Common myeloid progenitor, CD34-positive (primary cell): Measurements from ENCODE around the gene TBX21.

Source experiments
- CTCF ChIA-PET: fragments of 350-600 bp; sonication (Branson Sonifier 250); formaldehyde crosslinking; loops from one replicate; lab custom pipeline; 2021; ENCODE audit warnings: antibody characterized with exemption; lab: Charles Lee
- POLR2A ChIA-PET: fragments of 350-600 bp; sonication (Branson Sonifier 250); formaldehyde crosslinking; loops from one replicate; lab custom pipeline; 2021; ENCODE audit warnings: antibody characterized with exemption; lab: Charles Lee
- DNase-seq, 3 donors: peaks; one replicate each; pipeline versions ENCODE4 v3.0.0 to v3.0.0-alpha.2; 2013
- H3K27ac ChIP-seq, 2 experiments: 1 replicate in 1 of 2; 2 replicates in 1 of 2; pipeline ENCODE4 v1.7.0; 2013; ENCODE audit warnings: inconsistent platforms in 2 of 2, low read length in 2 of 2, mild to moderate bottlenecking in 2 of 2, low read depth in 1 of 2, moderate library complexity in 1 of 2; ENCODE audit not compliant: severe bottlenecking in 2 of 2, insufficient read depth in 1 of 2, poor library complexity in 1 of 2
- H3K27me3 ChIP-seq, 5 experiments: replicated peaks in 2 of 5; 1 replicate in 3 of 5; 2 replicates in 2 of 5; pipeline versions ENCODE4 v1.6.1 to v1.7.0; 2013; ENCODE audit warnings: low read length in 4 of 5, mild to moderate bottlenecking in 2 of 5, moderate library complexity in 2 of 5, inconsistent platforms in 1 of 5; ENCODE audit not compliant: insufficient read depth in 5 of 5, control insufficient read depth in 4 of 5
- H3K36me3 ChIP-seq, 4 experiments: 1 replicate in 2 of 4; 2 replicates in 2 of 4; pipeline versions ENCODE4 v1.6.1 to v1.7.0; 2013; ENCODE audit warnings: low read length in 3 of 4, control low read depth in 1 of 4, mild to moderate bottlenecking in 1 of 4; ENCODE audit not compliant: control insufficient read depth in 4 of 4, insufficient read depth in 4 of 4
- H3K4me1 ChIP-seq, 4 experiments: 1 replicate in 3 of 4; 2 replicates in 1 of 4; pipeline versions ENCODE4 v1.6.1 to v1.7.1; 2013; ENCODE audit warnings: low read length in 3 of 4, mild to moderate bottlenecking in 3 of 4, control low read depth in 1 of 4, inconsistent platforms in 1 of 4, moderate library complexity in 1 of 4; ENCODE audit not compliant: control insufficient read depth in 4 of 4, insufficient read depth in 4 of 4; ENCODE audit errors: control extremely low read depth in 1 of 4
- H3K4me3 ChIP-seq, 7 experiments: 1 replicate in 4 of 7; 2 replicates in 3 of 7; pipeline versions ENCODE4 v1.5.1 to v1.7.0; 2013; ENCODE audit warnings: mild to moderate bottlenecking in 7 of 7, low read length in 6 of 7, moderate library complexity in 6 of 7, inconsistent platforms in 2 of 7, low read depth in 2 of 7, control low read depth in 1 of 7; ENCODE audit not compliant: insufficient read depth in 4 of 7, control insufficient read depth in 1 of 7; ENCODE audit errors: extremely low read depth in 1 of 7
- H3K9me3 ChIP-seq, 5 experiments: 1 replicate in 4 of 5; 2 replicates in 1 of 5; pipeline versions ENCODE4 v1.6.1 to v1.7.1; 2013; ENCODE audit warnings: low read length in 4 of 5, mild to moderate bottlenecking in 2 of 5, inconsistent platforms in 1 of 5, low read depth in 1 of 5, moderate library complexity in 1 of 5; ENCODE audit not compliant: control insufficient read depth in 4 of 5, insufficient read depth in 2 of 5; ENCODE audit errors: control extremely low read depth in 1 of 5
- WGBS: methylation state at CpG from one replicate; pipeline ENCODE4 v1.1.5; 2013; ENCODE audit not compliant: insufficient coverage; 5-methylcytosine and 5-hydroxymethylcytosine counted together

TBX21 gene

DNA sequence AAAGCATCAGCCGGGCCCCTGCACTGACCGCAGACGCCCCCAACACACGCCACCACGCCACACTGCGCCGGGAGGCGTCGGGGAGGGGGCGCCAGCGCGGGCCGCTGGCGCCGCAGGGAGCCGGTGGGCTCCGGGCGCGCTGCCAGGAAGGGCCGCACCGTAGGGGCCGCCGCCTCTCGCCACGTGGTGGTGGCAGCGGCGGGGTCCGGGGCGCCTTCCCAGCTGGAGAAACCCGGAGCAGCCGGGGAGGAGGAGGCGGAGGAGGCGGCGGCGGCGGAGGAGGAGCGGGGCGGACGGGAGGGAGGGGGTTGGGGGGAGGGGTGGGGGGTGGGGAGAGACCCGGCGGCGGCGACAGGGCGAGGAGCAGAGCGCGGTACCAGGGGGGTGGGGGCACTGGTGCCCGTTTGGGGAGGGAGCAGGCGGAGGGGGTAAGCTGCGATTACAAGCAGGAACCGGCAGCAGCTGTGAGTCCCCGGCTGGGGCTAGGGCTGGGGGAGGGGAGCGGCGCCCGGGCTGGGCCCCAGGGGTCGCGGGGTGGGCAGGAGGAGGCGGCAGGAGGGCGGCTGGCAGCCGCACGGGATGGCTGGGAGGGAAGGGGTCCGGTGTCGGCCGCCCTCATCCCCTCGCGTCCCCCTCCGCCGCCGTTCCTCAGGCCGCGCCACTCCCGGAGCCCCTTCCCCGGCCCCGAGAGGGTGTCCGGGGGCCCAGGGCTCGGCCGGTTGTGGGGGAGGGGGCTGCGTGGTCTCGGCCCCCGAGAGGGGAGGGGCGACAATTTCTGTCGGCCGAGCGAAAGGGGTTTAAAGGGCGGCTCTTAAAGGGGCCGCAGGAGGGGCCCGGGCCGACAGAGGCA, 39.1 kb upstream of the TBX21 start, which contains the start of gene TBKBP1:
Gene TBKBP1 (plus strand): TSS at position 431 of the 850 bp plus-strand sequence. CDS start 1,952 bp downstream, outside the sequence.
- peak; percentile 71 to 92 (median 86) for DNase-seq
- WGBS, result 1% methylated on average over 46 of the region's 87 CpGs
- H3K4me3 ChIP-seq, result peak within 1 kb of the TSS; percentile 58 to 82 (median 65)
- H3K9me3 ChIP-seq, result no peaks in the 10 kb centered on the region
- peaks cover 8 to 47% (median 39%) of the 10 kb centered on the region in 4 experiments for H3K4me1 ChIP-seq
- peaks cover 0 to 6% (median 2%) of the 10 kb centered on the region in 4 experiments for H3K36me3 ChIP-seq
- H3K27ac ChIP-seq, result peak within 1 kb of the TSS in 1 of 2 experiments; percentile 60
- ChIA-PET POLR2A (interaction anchor here (0.5 to 1.0 kb wide), 2 partner anchors 10 to 13 kb away, joined by 3 to 4 read pairs; no protein-coding TSS in a partner anchor), CTCF (interaction anchor here (0.6 to 8.7 kb wide), 9 partner anchors 10 to 49 kb away, joined by 3 to 102 read pairs (median 3); no protein-coding TSS in a partner anchor)
- no peaks in the 10 kb centered on the region for H3K27me3 ChIP-seq

- CTCF ChIA-PET, result interaction anchor here (0.6 to 8.7 kb wide), 8 partner anchors 9 to 48 kb away, joined by 3 to 118 read pairs (median 4); no protein-coding TSS in a partner anchor
- Histone ChIP-seq H3K27me3 (no peaks in the 10 kb centered on the region), H3K4me1 (peaks cover 8 to 47% (median 39%) of the 10 kb centered on the region in 4 experiments), H3K36me3 (peaks cover 0 to 9% (median 2%) of the 10 kb centered on the region in 4 experiments), H3K27ac (peak overlapping the region in 1 of 2 experiments; percentile 60), H3K4me3 (peak overlapping the region; percentile 51 to 82 (median 65)), H3K9me3 (no peaks in the 10 kb centered on the region)
- WGBS, result under 1% methylated on average over 43 of the region's 65 CpGs
- DNase-seq, result peak; percentile 36 to 83 (median 73)
- POLR2A ChIA-PET, result interaction anchor here (1.5 kb wide), 1 partner anchor 38 kb away, joined by 4 read pairs; the partner anchor contains the start of gene TBX21
Measured at GRCh38 chr17:47694581-47695428, 38.2 kb upstream of the TBX21 start.

DNA sequence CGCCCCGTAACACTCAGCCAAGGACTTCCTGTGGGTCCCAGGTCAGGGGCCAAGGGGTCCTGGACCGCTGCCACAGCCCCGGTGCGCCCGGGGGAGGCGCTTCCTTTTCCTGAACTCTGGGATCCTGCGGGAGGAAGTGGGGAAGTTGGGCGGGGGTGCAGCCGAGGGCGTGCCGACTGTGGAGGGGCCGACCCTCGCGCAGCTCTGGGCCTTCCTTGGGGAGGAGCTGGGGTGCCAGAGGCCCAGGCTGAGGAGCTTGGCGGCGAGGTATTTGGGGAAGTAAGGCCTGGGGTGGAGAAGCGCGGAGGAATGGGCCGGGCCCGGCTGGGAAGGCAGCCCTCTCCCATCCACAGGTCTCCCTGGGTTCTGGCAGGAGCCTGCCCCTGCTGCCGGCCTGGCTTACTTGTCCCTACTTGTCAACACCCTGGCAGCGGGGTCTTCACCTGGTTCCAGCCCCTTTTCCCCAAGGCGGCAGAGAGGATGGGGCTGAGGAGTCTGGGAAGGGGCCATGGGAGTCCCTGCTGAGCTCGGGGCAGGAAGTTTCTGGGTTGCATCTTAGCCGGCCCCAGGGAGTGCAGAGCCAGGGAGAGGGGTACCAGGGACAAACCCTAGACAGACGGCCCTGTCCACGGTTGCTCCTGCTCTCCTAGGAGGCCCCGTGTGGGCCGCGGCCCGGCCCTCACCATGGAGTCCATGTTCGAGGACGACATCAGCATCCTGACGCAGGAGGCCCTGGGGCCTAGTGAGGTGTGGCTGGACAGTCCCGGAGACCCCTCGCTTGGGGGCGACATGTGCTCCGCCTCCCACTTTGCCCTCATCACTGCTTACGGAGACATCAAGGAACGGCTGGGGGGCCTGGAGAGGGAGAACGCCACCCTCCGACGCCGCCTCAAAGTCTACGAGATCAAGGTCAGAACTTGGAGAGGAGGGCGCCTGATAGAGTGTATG, 37.3 kb upstream of the TBX21 start:
- no peaks in the 10 kb centered on the region for H3K9me3 ChIP-seq
- no peaks in the 10 kb centered on the region for H3K27me3 ChIP-seq
- CTCF ChIA-PET, result interaction anchor here (1.0 to 8.7 kb wide), 5 partner anchors 19 to 47 kb away, joined by 3 to 118 read pairs (median 7); no protein-coding TSS in a partner anchor
- POLR2A ChIA-PET, result interaction anchor here (0.6 to 1.5 kb wide), 3 partner anchors 8 to 463 kb away, joined by 3 to 5 read pairs (median 4); partner anchors contain the start of gene TBX21
- H3K36me3 ChIP-seq, result peaks cover 0 to 13% (median 2%) of the 10 kb centered on the region in 4 experiments
- peak overlapping the region in 1 of 2 experiments; percentile 60 for H3K27ac ChIP-seq
- DNase-seq, result peak in 2 of 3 donors; percentile 66 to 72
- WGBS, result 44% methylated on average over 34 of the region's 47 CpGs
- H3K4me3 ChIP-seq, result peak overlapping the region in 6 of 7 experiments; percentile 20 to 82 (median 68)
- H3K4me1 ChIP-seq, result peaks cover 8 to 47% (median 39%) of the 10 kb centered on the region in 4 experiments

DNA sequence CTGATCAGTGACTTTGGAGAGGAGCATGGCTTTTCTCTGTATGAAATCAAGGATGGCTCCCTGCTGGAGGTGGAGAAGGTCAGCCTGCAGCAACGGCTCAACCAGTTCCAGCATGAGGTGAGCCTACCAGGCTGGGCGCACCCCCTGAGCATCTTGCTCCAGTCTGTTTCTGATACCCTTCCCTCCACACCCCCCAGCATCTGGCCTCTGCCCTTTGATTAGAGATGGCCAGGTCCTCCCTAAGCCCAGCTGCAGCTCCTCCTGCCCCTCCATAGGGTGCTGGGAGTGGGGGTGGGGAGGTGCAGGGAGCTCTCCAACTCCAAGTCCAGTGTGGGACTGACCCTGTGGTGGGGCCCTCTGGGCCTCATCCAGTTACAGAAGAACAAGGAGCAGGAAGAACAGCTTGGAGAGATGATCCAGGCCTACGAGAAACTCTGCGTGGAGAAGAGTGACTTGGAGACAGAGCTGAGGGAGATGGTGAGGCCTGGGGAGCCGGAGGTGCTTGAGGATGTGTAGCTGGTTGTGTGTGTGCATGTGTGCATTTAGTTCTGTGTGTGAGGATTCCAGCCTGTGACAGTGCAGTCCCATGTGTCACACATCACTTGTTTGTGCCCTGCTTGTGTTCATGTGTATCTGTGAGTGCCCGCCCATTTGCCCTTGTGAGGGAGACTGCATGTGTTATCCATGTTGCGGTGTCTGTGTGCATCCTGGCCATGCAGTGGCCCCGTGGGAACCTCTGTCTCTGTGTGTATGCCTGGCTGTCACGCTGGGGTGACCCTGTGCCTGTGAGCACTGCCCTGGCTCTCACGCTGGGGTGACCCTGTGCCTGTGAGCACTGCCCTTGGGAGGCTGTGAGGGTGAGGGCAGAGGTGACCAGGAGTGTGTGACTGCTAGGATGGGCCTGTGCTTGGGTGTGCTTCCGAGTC, 36.1 kb upstream of the TBX21 start:
- Histone ChIP-seq H3K4me1 (peaks cover 8 to 51% (median 43%) of the 10 kb centered on the region in 4 experiments), H3K27me3 (no peaks in the 10 kb centered on the region), H3K27ac (no peak overlapping the region), H3K4me3 (no peak overlapping the region), H3K9me3 (no peaks in the 10 kb centered on the region), H3K36me3 (peaks cover 0 to 13% (median 4%) of the 10 kb centered on the region in 4 experiments)
- no peak for DNase-seq
- POLR2A ChIA-PET, result interaction anchor here (0.5 to 0.6 kb wide), 2 partner anchors 12 to 53 kb away, joined by 3 read pairs; no protein-coding TSS in a partner anchor
- CTCF ChIA-PET, result interaction anchor here (1.0 to 8.7 kb wide), 8 partner anchors 9 to 46 kb away, joined by 3 to 118 read pairs (median 12); partner anchors contain the start of gene TBX21
- WGBS, result 98% methylated on average over 8 of the region's 11 CpGs

DNA sequence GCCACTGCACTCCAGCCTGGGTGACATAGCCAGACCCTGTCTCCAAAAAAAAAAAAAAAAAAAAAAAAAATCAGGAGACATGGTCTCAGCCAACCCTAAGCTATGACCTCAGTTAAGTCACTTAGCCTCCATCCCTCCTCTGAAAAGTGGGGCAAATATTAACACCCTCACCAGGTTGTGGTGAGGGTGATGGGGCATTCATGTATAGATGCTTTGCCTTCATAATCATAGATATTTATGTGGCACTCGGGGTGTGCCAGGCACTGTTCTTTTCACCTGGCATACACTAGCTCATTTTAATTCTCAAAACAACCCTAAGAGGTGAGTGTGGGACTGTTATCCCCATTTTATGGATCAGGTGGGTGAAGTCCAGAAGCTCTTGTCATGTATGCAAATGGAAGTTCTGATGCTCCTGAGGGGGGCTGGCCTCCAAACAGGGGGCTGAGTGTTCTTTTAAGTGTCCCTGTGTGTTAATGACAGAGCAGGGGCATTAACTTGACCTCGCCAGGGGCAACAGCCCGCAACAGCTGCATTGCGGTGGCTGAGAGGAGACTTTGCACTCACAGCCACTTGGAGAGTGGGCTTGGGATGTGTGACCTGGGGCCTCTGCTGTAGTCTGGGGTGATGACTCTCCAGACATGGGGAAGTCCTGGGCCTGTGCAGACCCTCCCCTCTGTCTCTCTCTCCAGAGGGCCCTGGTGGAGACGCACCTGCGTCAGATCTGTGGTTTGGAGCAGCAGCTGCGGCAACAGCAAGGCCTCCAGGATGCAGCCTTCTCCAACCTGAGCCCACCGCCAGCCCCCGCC, 34.9 kb upstream of the TBX21 start:
- CTCF ChIA-PET, result interaction anchor here (0.8 to 8.7 kb wide), 12 partner anchors 8 to 193 kb away, joined by 3 to 118 read pairs (median 6); partner anchors contain the start of gene TBX21
- WGBS, result 63% methylated on average over 5 of the region's 9 CpGs

More for the DNA sequence above, 34.9 kb upstream of the TBX21 start:
- Histone ChIP-seq H3K4me3 (no peak overlapping the region), H3K9me3 (no peaks in the 10 kb centered on the region), H3K27ac (no peak overlapping the region), H3K27me3 (no peaks in the 10 kb centered on the region), H3K36me3 (peaks cover 0 to 13% (median 4%) of the 10 kb centered on the region in 4 experiments), H3K4me1 (peaks cover 3 to 51% (median 42%) of the 10 kb centered on the region in 4 experiments)
- POLR2A ChIA-PET, result interaction anchor here (0.5 to 1.6 kb wide), 2 partner anchors 12 to 20 kb away, joined by 3 to 4 read pairs; no protein-coding TSS in a partner anchor
- DNase-seq, result no peak
